ENCODE data around the gene ARHGEF12.

ARHGEF12 gene

DNA sequence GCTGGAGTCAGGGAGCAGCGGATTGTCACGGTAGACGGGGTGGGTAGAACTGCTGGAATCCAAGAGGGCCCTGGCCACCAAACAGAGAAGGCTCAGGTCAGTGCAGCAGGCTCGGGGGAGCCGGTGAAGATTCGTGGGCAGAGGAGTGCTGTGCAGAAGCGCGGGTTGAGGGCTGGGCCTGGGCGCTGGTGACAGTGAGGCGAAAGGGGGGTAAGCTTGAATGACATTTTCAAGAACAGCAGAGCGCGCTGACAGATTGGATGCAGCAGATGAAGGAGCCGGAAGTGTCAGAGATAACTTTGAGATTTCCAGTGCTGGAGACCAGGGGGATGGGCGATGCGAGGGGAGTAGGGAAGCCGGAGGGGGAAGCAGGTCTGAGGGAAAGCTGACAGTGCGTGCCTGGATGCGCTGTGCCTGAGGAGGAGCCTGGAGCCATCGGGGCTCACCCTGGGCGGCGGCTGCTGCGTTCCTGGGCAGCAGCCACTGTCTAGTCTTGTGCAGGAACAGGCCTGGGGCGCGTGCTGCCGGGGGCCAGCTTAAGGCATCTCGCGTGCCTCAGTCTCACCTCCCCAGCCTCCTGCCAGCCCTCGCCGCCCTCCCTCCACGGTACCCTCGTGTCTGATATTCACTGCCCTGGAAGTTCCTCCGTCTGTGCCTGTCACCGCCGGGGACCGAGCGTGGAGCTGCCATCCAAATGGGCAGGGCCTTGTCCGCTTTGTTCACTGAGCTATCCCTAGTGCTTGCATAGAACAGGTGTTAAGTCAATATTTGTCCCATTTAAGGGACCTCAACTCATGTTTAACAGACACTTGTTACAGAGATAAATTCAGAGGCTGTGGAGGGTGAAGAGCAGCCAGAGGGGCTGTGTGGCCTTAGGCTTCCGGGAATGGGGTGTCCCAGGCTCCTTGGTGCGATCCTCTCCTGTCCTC is 180.5 kb downstream of the ARHGEF12 start:
- no peak for DNase-seq (ENCODE audit: low read depth in 2 of 2)

- no peak for DNase-seq (ENCODE audit: low read depth in 2 of 2)
Observed at GRCh38 chr11:120517390-120517761, 181.2 kb downstream of the ARHGEF12 start.

GRCh38 chr11:120517801-120518291 is 181.6 kb downstream of the ARHGEF12 start:
- DNase-seq (ENCODE audit: low read depth in 2 of 2): no peak

- no peak for DNase-seq (ENCODE audit: low read depth in 2 of 2)
Observed at GRCh38 chr11:120518356-120518755, 182.1 kb downstream of the ARHGEF12 start.

DNA sequence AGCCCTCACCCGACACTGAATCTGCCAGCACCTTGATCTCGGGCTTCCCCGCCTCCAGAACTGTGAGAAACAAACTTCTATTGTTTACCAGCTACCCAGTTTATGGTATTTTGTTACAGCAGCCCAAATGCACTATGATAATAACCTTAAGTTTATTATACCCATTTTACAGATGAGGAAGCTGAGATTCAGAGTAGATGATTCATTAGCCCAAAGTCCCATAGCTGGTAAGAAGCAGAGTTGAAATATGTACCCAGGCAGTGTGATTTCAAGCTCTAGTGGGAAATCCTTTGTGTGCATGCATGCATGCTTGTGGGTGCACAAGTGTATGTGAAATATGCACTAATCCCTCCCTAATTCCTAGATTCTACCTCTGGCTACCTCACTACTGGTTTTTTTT is 183.3 kb downstream of the ARHGEF12 start:
- DNase-seq (ENCODE audit: low read depth in 2 of 2): no peak

DNA sequence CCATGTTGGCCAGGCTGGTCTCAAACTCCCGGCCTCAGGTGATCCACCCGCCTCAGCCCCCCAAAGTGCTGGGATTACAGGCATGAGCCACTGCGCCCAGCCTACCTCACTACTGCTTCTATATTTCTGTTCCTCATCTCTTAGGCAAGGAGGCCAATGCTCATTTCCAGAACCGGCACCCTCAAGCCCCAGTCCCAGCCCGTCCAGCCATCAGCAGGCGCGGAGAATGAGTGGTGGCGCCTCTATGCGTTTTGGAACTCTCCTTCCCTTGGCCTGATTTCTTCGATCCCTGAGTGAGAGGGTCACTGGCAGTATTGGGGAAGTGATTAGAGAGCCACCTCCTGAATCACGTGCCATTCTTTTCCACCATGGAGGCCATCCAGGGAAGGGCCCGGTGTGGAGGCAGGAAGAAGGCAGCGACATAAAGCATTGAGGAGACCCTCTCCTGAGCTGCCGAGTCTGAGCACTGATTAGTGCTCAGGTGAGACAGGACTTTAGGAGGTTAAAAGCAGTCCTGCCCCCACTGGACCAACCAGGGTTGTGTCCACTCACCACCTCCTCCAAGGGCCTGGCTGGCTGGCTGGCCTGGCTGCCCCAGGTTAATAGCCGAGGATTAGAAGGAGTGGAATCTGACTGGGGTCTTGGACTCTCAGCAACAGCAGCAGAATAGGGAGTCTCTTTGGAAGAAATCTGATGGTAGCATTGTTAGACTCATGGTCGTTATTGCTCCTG is 184.0 kb downstream of the ARHGEF12 start:
- DNase-seq (ENCODE audit: low read depth in 2 of 2): no peak

- no peak for DNase-seq (ENCODE audit: low read depth in 2 of 2)
Observed at GRCh38 chr11:120521176-120521575, 185.0 kb downstream of the ARHGEF12 start.

DNA sequence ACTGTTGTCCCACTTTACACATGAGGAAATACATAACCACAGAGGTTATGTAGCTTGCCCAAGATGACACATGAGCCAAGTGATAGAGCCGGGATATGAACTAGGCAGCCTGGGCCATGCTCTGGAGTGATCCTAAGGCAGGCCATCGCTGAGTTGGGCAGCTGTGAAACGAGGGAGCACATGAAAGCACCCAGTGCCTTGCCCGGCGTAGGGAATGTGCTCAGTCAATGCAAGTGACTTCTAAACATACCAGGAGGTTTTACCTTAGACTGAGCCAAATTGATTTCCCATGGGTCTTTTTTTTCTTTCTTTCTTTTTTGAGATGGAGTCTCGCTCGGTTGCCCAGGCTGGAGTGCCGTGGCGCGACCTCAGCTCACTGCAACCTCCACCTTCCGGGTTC is 185.8 kb downstream of the ARHGEF12 start:
- DNase-seq (ENCODE audit: low read depth in 2 of 2): no peak

- no peak for DNase-seq (ENCODE audit: low read depth in 2 of 2)
Observed at GRCh38 chr11:120522736-120523135, 186.5 kb downstream of the ARHGEF12 start.

DNA sequence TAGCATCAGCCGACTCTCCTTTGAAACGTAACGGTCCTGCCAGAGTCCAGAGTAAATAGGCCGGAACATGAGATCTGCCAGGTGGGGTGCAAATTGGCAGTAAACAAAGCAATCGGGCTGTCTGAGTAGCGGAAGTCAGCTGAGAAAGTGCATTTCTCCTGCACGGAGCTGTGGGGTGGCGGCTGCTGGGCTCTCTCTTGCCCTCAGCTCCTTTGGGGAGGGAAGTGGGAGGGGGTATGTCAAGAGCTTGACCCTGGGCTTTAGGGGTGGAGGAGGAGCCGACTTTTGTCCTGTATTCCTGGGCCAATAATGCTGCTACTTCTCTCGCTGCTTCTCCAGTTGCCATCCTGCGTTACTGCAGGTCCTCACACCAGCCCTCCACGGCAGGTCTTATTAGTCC is 187.0 kb downstream of the ARHGEF12 start:
- DNase-seq (ENCODE audit: low read depth in 2 of 2): no peak

GRCh38 chr11:120524536-120525085 is 188.4 kb downstream of the ARHGEF12 start:
- no peak for DNase-seq (ENCODE audit: low read depth in 2 of 2)

DNA sequence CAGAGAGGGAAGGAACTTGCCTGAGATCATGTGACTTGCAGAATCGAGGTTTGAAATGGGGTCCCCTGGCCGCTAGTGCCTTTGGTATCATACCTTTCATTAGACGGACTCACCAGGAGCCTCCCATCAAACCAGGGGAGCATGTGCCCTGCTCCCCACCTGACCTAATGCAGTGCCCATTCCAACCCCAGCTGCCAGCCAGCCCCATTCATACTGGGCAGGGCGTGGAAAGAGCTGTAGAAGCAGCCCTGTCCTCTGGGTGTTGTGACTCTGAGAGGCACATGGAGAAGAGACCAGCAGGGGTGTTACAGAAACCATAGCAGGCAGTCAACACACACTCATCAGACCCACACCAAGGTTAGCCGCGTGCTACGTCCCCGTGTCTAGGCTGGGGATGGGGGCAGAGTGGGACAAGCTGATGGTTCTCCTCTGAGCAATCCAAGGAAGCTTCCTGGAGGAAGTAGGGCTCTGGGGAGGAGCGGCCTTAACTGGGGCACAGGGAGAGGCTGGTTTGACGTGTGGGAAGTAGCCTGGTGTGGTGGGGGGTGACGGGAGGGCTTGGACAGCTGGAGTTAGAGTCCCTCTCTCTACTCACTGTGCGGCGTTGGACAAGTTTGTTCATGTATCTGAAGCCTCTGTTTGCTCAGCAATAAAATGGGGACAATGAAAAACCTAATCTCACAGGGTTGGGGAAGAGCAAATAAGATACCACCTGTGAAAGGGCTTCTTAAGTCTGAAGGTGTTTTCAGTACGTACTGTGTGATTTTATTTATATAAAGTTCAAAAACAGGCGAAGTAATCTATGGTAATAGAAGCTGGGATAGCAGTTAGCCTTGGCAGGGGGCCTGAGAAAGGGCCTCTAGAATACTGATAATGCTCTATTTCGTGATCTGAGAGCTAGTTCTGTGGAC is 189.3 kb downstream of the ARHGEF12 start:
- no peak for DNase-seq (ENCODE audit: low read depth in 2 of 2)

- DNase-seq (ENCODE audit: low read depth in 2 of 2): no peak
Observed at GRCh38 chr11:120526241-120526640, 190.0 kb downstream of the ARHGEF12 start.

GRCh38 chr11:120527111-120527761 is 191.0 kb downstream of the ARHGEF12 start:
- DNase-seq (ENCODE audit: low read depth in 2 of 2): no peak

GRCh38 chr11:120528749-120529148 is 192.5 kb downstream of the ARHGEF12 start:
- no peak for DNase-seq (ENCODE audit: low read depth in 2 of 2)

GRCh38 chr11:120529214-120529613 is 193.0 kb downstream of the ARHGEF12 start:
- DNase-seq (ENCODE audit: low read depth in 2 of 2): no peak

- no peak for DNase-seq (ENCODE audit: low read depth in 2 of 2)
Observed at GRCh38 chr11:120529911-120530310, 193.7 kb downstream of the ARHGEF12 start.

DNA sequence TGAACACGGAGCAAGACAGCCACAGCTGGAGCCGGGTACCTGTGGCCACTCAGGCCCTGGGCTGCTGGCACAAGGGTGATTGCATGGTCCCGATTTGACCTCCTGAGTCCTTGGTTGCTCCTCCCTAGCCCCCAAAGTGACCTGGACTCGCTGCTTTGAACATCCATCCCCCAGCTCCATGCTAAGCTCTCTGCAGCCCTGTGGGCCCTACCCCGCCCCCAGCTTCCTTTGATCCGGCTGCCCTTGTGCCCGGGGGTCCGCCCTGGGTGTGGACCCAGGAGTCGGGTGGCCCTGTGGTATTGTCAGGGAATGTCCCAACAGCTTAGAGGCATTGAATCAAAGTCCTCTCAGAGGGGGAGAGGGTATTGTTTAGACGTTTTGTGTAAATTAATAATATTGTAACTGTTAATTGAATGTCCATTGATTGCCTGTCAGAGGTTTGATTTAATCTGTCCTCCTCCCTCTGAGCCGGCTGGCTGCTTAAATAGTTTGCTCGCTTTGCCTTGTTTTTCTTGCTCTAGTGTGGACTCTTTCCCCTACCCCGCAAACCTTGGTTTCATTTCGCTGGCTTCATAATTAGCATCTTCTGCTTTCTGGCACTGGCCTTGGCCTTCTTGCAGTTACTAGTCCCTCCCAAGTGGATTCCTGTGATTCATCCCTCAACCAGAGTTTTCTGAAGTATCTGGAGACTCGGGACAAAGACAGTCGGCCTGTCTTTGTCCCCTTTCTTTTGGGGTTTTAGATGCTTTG is 196.0 kb downstream of the ARHGEF12 start:
- DNase-seq (ENCODE audit: low read depth in 2 of 2): no peak

DNA sequence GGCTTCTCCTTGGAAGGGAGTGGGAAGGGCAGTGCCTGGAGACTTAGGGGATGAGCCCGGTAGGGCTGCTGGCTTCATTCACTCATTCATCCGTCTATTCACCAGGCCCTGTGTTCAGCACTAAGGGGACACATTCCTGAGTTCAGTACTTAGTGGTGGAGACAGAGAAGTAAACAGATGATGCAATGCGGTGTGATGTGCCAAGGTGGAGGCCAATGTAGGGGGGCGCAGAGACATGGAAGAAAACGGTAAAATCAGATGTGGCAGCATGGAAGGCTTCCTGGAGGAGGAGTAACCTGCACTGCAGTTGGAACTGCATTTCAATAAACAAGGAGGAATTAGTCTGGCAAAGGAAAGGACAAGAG is 196.6 kb downstream of the ARHGEF12 start:
- DNase-seq (ENCODE audit: low read depth in 2 of 2): no peak

DNA sequence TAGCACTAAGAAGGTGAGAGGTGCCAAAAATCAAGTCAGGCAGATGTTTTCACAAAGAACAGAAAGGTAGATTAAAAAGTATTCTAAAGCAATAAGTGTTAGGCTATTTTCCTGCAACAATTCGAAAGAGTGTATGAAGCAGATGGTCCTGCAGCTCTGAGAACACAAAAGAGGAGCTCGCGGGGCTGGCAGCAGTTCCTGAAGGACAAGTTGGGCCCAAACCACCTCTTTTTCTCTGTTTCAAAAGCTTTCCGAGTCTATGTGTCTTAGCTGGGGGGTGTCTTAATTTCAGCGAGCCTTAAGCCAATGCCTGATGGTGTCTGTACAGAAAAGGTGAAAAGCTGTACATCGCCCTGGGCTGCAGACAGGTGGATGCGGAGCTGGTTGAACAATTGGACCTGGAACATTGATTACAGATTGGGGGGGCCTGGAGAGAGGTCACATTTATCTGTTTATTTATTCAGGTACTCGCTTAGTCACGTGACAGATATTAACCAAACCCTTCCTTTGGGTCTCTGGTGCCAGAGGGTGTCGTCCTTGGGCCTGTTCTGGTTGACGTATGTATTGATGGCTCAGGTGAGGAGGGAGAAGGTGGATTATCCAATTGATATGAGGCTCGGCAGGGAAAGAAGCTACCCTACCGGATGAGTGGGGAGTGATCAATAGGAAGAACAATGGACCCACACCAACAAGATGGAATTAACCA is 200.0 kb downstream of the ARHGEF12 start:
- no peak for DNase-seq (ENCODE audit: low read depth in 2 of 2)
